ENCODE measurements around the gene PODXL2. TPM values are rescaled to one million over a fixed set of nuclear protein-coding genes. Genes with fewer than 3 reads are reported as not detected.
"Not testable (repeated sequence)": the region's sequence is repeated elsewhere in the genome, so short reads cannot be mapped to it uniquely, and the experiment has no call there.

The PODXL2 gene
- total RNA-seq, 1 experiment from 2014 or later, result 55.3 TPM

- not testable (repeated sequence) for DNase-seq (ENCODE audit: low read depth)
Observed at GRCh38 chr3:127654993-127655392, 26.0 kb downstream of the PODXL2 start.

DNA sequence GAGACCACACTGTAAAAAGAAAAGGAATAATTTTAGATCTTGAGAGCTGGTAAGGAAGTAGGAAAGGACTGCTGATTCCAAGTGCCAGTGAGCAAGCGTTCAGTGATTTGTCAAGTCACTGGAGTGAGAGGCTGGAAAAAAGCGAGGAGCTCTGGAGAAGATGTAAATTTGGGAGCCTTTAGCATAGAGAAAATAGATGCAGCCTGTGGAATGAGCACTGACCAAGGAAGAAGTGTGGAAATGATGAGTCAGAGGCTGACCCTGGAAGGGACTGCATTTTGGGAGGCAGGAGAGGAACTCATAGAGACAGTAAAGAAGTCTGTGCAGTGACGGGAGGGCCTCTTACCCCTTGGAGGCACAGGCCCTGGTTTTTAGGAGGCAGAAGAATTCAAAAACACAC lies 26.7 kb downstream of the PODXL2 start:
- no peak for DNase-seq (ENCODE audit: low read depth)

DNA sequence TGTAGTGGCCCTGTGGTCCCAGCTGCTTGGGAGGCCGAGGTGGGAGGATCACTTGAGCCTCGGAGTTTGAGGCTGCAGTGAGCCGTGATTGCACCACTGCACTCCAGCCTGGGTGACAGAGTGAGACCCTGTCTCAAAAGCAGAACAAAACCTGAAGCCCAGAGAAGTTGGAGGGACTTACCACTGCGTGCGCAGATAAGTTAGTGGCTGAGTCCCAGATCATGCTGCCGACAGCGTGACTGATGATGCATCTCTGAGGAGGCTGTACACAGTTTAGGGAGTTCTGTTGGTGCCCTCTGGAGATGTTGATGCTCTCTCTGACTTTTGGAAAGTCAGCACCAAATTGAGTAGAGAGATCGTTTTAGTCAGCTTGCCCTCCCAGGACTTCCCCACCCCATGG lies 27.9 kb downstream of the PODXL2 start:
- no peak for DNase-seq (ENCODE audit: low read depth)

GRCh38 chr3:127658234-127658633 lies 29.2 kb downstream of the PODXL2 start:
- DNase-seq (ENCODE audit: low read depth), result no peak

GRCh38 chr3:127660621-127661251 lies 31.8 kb downstream of the PODXL2 start:
- DNase-seq (ENCODE audit: low read depth), result no peak

DNA sequence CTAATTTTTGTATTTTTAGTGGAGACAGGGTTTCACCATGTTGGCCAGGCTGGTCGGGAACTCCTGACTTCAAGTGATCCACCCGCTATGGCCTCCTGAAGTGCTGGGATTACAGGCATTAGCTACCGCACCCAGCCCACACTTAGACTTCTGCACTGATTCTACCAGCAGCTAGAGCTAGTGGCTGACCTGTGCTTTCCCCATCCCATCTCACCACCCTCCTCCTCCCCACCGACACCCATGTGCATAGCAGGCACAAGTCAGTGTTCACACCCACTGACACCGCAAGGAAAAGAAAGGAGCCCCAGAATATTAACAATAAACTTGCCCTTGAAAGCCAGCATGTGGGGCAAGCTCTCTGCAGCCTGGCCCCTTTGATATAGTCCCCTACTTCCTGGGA lies 32.6 kb downstream of the PODXL2 start:
- no peak for DNase-seq (ENCODE audit: low read depth)

DNA sequence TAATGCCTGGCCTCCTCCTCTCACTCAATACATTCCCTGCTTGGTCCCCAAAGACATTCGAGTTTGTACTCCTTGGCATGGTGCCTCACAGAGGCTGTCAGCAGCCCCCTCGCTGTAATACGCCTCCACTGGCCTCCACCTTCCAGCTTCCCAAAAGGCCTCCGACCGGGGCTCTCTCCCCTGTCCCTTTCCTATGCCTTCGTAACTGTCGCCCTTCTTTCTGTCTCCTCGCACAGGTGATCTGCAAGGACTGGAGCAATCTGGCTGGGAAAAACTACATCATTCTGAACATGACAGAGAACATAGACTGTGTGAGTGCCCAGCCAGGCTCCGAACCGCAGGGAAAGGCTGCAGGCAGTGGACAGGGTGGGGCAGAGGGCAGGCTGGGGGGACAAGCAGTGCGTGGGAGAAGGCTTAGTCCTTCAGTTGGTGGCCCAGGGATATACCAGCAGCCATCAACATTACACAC lies 33.0 kb downstream of the PODXL2 start:
- DNase-seq (ENCODE audit: low read depth), result no peak

GRCh38 chr3:127663151-127663550 lies 34.2 kb downstream of the PODXL2 start:
- DNase-seq (ENCODE audit: low read depth), result no peak

DNA sequence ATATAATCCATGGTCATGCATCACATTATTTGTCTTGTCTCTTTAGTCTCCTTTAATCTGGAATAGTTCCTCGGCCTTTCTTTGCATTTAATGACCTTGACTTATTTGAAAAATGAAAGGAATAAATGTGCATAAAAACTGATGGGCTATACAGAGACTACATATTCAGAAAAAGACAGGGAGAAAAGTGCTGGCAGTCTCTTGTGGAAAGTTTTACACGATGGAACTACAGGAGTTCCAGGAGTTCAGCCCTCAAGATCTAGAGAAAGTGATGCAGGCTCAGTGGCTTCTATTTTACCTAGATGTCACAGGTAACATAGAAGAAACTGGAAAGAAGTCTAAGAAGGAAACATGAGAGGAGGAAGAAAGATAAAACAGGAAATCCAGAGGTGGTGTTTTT lies 36.2 kb downstream of the PODXL2 start:
- DNase-seq (ENCODE audit: low read depth), result no peak

GRCh38 chr3:127665586-127665985 lies 36.6 kb downstream of the PODXL2 start:
- DNase-seq (ENCODE audit: low read depth), result no peak

GRCh38 chr3:127666676-127667075 lies 37.7 kb downstream of the PODXL2 start:
- DNase-seq (ENCODE audit: low read depth), result no peak

DNA sequence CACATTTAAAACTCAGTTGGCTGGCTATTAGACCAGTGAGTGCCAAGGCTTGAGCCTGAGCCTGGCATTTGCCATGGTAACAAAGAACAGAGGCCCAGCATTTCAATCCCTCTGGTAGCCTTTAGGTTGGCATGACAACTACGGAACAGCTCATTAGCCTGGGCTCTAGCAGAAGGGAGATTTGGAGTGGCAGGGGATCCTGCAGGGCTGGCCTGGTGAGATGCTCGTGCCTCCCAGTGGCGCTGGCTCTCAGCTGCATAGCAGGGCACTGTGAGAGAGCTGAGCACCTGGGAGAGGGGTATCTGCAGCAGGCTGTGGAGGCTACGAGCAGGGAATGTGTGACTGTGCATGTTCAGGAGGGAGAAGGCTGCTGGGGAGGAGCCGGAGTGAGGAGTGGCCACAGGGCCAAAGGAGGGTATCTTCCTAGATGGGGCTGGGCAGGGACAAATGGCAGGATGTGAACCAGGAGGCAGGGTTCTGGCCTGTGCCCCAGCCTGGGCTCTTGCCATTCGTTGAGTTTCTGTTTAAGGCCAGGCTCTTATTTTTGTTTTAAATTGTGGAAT lies 38.2 kb downstream of the PODXL2 start:
- no peak for DNase-seq (ENCODE audit: low read depth)

DNA sequence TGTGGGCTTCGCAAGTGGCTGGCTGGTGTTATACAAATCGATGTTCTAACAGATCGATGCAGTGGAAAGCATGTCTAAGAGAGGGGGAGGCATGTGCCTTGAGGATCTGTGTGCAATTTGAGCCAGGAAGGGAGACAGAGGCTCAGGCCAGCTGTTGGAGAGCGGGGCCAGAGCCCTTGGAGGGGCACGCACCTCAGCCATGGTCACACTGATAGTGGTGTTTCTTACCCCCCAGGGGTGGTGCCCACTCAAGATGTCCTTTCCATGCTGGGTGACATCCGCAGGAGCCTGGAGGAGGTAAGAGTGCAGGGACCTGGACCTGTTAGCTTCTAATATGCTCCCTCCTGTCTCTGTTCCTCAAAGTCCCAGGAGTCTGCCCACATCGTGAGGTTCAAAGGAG lies 39.9 kb downstream of the PODXL2 start:
- no peak for DNase-seq (ENCODE audit: low read depth)

GRCh38 chr3:127669541-127670228 lies 40.7 kb downstream of the PODXL2 start:
- DNase-seq (ENCODE audit: low read depth), result no peak

DNA sequence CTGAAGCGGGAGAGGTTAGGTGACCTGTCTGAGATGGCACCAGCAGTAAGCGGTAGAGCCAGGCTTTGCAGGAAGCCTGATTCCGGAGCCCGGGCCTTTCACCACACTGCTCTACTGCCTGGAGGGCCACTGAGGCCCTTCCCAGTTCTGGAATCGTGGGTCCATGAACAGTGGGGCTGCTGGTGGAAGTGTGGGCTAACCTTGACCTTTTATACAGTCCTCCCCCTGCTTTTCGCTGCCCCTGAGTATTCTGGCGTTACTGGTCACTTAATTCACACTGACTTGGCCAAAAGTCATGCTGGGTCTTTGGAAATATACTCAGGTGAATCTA lies 41.2 kb downstream of the PODXL2 start:
- DNase-seq (ENCODE audit: low read depth), result no peak

GRCh38 chr3:127670761-127671522 lies 42.0 kb downstream of the PODXL2 start:
- no peak for DNase-seq (ENCODE audit: low read depth)

DNA sequence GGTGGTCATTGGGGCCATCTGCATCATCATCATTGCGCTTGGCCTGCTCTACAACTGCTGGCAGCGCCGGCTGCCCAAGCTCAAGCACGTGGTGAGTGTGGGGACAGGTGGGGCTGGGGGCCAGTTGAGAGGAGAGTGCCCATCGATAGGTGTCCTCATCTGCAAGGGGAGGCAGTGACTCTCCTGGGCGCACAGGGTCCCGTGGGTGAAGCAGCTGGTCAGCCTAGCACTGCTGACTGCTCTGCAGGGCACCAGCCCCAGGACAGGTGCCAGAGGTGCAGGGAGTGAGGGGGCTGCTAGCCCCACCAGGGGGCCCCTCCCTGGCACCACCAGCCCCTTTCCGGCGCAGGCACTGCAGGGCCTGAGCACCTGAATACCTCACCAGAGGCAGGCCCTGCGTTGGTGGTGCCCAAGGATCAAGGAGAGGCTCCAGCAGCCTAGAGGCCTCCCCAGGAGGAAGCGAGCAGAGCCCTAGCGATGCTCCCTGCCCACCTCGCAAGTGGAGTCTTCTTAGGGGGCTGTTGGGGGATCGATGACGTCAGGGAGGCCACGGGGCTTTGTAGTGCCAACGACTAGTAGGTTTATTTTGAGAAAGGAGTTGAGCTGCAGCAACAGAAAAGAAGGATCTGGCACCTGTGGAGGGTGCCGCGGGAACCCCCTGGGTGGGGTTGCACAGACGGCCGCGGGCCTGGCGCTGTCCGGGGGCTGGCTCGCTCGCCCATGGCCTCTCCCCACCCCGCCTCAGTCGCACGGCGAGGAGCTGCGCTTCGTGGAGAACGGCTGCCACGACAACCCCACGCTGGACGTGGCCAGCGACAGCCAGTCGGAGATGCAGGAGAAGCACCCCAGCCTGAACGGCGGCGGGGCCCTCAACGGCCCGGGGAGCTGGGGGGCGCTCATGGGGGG lies 42.8 kb downstream of the PODXL2 start:
- no peak for DNase-seq (ENCODE audit: low read depth)

GRCh38 chr3:127672429-127673190 lies 43.6 kb downstream of the PODXL2 start, which contains the start of gene ABTB1:
Gene ABTB1, plus strand, starts transcription at chr3:127672952. Its CDS starts 74 bp downstream, at chr3:127673026.
- DNase-seq (ENCODE audit: low read depth), result peak; percentile 89

DNA sequence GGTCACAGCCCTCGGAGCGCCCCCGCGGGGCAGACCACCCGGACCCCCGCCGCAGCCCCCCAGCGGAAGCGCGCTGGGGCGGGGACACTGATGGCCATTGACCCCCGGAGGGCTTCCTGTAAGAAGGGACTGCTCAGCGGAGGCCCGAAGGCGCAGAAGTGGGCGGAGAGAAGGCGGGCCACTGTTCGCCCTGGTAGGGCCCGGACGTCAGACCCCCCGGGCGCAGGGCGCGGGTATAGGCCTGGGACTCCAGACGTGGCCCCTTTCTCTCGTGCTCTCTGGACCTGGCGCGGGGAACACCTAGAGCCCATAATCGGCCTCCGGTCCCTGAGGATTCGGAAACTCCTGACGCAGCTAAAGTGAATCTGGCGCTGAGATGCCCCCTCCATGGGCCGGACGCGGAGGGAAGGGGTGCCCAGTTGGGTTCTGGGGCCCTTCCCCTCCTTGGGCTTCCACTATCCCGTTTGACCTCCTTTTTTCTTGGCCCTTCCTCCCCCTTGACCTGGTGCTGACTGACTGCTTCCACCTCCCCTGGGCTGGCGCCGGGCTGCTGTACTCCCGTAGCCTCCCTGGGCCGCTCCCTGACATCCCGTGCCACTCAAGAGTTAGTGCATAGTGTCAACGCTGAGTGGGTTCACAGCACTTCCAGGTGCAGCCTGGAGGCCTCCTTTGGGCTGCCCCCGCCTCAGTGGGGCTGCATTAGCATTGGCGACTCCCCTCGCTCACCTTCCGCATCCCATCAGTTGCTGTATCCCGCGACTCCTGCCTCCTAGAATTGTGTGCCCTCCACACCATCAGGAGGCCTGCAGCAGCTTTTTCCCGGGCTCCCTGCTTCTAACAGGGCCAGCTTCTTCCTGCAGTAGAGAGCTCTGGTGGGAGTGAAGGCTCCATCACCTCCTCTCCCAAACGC lies 44.5 kb downstream of the PODXL2 start:
- peak; percentile 83 for DNase-seq (ENCODE audit: low read depth)
